ENCODE measurements around the gene DLK2. TPM values are rescaled to one million over a fixed set of nuclear protein-coding genes. Genes with fewer than 3 reads are reported as not detected.

DLK2 gene
- total RNA-seq, 1 experiment from 2014 or later: 0.75 TPM

DNA sequence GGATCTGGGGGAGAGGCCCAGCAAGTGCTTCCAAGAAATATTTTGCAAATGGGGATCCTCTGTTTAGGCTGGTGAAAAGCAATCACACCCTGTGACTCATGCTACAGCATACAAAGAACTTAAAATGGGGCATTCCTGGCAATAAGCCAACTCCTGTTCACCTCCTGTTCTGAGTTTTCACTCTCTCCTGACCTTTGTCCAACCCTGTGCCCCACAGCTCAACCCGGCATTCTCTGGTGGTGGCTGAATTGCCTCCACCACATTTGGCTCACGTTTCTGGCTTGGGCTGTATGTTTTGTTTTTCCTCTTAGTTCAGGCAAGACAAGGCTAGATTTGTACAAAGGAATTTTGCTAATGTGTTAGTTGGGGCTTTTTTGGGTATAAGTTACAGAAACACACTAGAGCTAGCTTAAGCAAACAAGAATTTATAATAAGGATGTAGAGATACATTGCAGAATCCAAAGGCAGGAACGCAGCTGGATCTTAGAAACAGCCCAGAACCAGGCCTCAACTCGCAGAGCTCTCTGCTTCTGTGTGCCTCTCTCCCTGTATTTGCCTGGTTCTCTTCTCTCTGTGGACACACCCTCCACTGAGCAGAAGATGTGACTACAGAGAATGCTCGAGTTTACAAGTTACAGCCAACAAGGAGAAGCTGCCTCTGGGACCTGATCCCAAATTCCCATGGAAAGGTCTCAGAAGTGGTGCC lies 18.6 kb downstream of the DLK2 start:
- BruUV-seq (replicated peaks): no TSS peak
- Histone ChIP-seq H3K27me3 (replicated peaks; ENCODE audit: control insufficient read depth, insufficient read depth, low read length) (no peaks in the 10 kb centered on the region), H3K9me3 (no peaks in the 10 kb centered on the region), H3K4me3 (ENCODE audit: low read depth, low read length) (no peak overlapping the region), H3K4me1 (peaks cover 17% of the 10 kb centered on the region), H3K36me3 (ENCODE audit: control insufficient read depth, insufficient read depth, low read length) (peaks cover 6% of the 10 kb centered on the region; the same call in 1 of the 2 replicates)
- Mint-ChIP-seq H3K27ac (ENCODE audit: unreplicated experiment) (peak overlapping the region; percentile 59), H3K36me3 (ENCODE audit: insufficient read depth, unreplicated experiment) (peaks cover 7% of the 10 kb centered on the region), H3K27me3 (ENCODE audit: insufficient read depth, unreplicated experiment) (no peaks in the 10 kb centered on the region), H3K4me1 (ENCODE audit: low read depth, unreplicated experiment) (peaks cover 15% of the 10 kb centered on the region), H3K9me3 (ENCODE audit: unreplicated experiment) (no peaks in the 10 kb centered on the region), H3K4me3 (ENCODE audit: unreplicated experiment) (peak overlapping the region; percentile 54)
- intact Hi-C loops (cut with micrococcal nuclease; ENCODE audit: unreplicated experiment): loop anchor here (1.0 kb wide), 1 partner anchor 41 kb away; the partner anchor contains the start of gene TJAP1
- ChIA-PET POLR2A (interaction anchor here (0.9 kb wide), 1 partner anchor 37 kb away, joined by 3 read pairs; no protein-coding TSS in a partner anchor), CTCF (interaction anchor here (0.6 to 1.8 kb wide), 5 partner anchors 9 to 180 kb away, joined by 3 to 11 read pairs (median 7); partner anchors contain the start of gene ABCC10)
- DNase-seq: peak; percentile 61 to 78
- TF ChIP-seq, protein P1, sequence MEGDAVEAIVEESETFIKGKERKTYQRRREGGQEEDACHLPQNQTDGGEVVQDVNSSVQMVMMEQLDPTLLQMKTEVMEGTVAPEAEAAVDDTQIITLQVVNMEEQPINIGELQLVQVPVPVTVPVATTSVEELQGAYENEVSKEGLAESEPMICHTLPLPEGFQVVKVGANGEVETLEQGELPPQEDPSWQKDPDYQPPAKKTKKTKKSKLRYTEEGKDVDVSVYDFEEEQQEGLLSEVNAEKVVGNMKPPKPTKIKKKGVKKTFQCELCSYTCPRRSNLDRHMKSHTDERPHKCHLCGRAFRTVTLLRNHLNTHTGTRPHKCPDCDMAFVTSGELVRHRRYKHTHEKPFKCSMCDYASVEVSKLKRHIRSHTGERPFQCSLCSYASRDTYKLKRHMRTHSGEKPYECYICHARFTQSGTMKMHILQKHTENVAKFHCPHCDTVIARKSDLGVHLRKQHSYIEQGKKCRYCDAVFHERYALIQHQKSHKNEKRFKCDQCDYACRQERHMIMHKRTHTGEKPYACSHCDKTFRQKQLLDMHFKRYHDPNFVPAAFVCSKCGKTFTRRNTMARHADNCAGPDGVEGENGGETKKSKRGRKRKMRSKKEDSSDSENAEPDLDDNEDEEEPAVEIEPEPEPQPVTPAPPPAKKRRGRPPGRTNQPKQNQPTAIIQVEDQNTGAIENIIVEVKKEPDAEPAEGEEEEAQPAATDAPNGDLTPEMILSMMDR (IDR thresholded peaks at IDR 0.05; ENCODE audit: insufficient read depth in 1 of 2, low read depth in 1 of 2, low read length in 1 of 2, severe bottlenecking in 1 of 2, unreplicated experiment in 1 of 2): no peak

DNA sequence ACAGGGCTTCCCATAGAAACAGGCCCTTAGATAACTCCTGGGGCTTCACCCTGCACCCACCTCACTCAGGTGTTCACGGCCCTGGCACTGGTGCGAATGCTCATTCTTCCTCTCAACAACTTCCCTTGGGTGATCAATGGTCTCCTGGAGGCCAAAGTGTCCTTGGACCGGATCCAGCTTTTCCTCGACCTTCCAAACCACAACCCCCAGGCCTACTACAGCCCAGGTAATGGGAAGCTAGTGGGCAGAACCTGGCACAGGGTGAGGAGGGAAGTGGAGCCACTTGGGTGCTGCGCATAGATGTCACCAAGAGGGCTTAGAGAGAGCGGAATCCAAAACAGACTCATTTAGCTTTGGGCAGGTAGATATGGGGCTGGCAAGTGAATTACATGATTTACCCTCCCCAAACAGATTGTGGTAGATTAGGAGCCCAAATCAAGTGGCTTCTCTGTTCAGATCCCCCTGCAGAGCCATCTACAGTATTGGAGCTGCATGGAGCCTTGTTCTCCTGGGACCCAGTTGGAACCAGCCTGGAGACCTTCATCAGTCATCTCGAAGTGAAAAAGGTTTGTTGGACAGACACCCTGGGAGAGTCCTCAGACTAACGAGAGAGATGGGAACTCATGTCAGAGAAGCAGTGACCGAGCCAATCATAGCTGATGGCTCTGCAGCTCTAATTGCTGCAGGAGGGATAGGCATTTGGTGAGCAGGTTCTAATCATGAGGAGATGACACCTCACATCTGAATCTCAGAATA lies 19.5 kb downstream of the DLK2 start:
- intact Hi-C loops (cut with micrococcal nuclease; ENCODE audit: unreplicated experiment): loop anchor here (1.0 kb wide), 1 partner anchor 41 kb away; the partner anchor contains the start of gene TJAP1
- TF ChIP-seq, protein P1 (IDR thresholded peaks at IDR 0.05; ENCODE audit: insufficient read depth in 1 of 2, low read depth in 1 of 2, low read length in 1 of 2, severe bottlenecking in 1 of 2, unreplicated experiment in 1 of 2): no peak
- Mint-ChIP-seq H3K9me3 (ENCODE audit: unreplicated experiment) (no peaks in the 10 kb centered on the region), H3K4me3 (ENCODE audit: unreplicated experiment) (no peak overlapping the region), H3K27me3 (ENCODE audit: insufficient read depth, unreplicated experiment) (no peaks in the 10 kb centered on the region), H3K4me1 (ENCODE audit: low read depth, unreplicated experiment) (peaks cover 15% of the 10 kb centered on the region), H3K36me3 (ENCODE audit: insufficient read depth, unreplicated experiment) (peaks cover 9% of the 10 kb centered on the region), H3K27ac (ENCODE audit: unreplicated experiment) (peak overlapping the region; percentile 59)
- DNase-seq: no peak
- POLR2A ChIA-PET: interaction anchor here (0.9 kb wide), 1 partner anchor 36 kb away, joined by 3 read pairs; no protein-coding TSS in a partner anchor
- peaks cover 17% of the 10 kb centered on the region for H3K4me1 ChIP-seq
- no peaks in the 10 kb centered on the region for H3K9me3 ChIP-seq
- H3K36me3 ChIP-seq (ENCODE audit: control insufficient read depth, insufficient read depth, low read length): peaks cover 6% of the 10 kb centered on the region; the same call in 1 of the 2 replicates
- BruUV-seq (replicated peaks): no TSS peak
- no peaks in the 10 kb centered on the region for H3K27me3 ChIP-seq (replicated peaks; ENCODE audit: control insufficient read depth, insufficient read depth, low read length)
- H3K4me3 ChIP-seq (ENCODE audit: low read depth, low read length): no peak overlapping the region
- CTCF ChIA-PET: interaction anchor here (1.5 to 1.8 kb wide), 3 partner anchors 9 to 49 kb away, joined by 7 to 11 read pairs (median 9); partner anchors contain the start of gene ABCC10

DNA sequence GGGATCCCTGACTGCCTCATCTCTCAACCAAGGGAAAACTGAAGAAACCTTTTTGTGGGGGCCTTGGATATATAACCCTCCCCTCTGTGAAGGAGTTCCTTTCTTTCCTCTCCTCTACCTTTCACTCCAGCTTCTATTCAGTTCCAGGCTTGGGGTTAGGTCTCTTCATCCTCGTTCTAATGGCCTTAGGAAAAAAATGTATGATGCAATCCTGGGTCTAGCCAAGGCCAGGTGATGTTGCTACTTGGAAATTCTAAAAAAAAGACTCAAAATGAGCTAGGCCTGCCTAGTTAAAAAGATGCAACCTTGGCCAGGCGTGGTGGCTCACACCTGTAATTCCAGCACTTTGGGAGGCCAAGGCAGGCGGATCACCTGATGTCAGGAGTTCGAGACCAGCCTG lies 20.4 kb downstream of the DLK2 start:
- intact Hi-C loops (cut with micrococcal nuclease; ENCODE audit: unreplicated experiment): no loop called here
- Mint-ChIP-seq H3K36me3 (ENCODE audit: insufficient read depth, unreplicated experiment) (peaks cover 4% of the 10 kb centered on the region), H3K27ac (ENCODE audit: unreplicated experiment) (no peak overlapping the region), H3K4me3 (ENCODE audit: unreplicated experiment) (no peak overlapping the region), H3K27me3 (ENCODE audit: insufficient read depth, unreplicated experiment) (no peaks in the 10 kb centered on the region), H3K4me1 (ENCODE audit: low read depth, unreplicated experiment) (peaks cover 15% of the 10 kb centered on the region), H3K9me3 (ENCODE audit: unreplicated experiment) (no peaks in the 10 kb centered on the region)
- no TSS peak for BruUV-seq (replicated peaks)
- Histone ChIP-seq H3K36me3 (ENCODE audit: control insufficient read depth, insufficient read depth, low read length) (peaks cover 6% of the 10 kb centered on the region; the same call in 1 of the 2 replicates), H3K4me3 (ENCODE audit: low read depth, low read length) (no peak overlapping the region), H3K27me3 (replicated peaks; ENCODE audit: control insufficient read depth, insufficient read depth, low read length) (no peaks in the 10 kb centered on the region), H3K9me3 (no peaks in the 10 kb centered on the region), H3K4me1 (peaks cover 17% of the 10 kb centered on the region)
- ChIA-PET CTCF (no interaction called here), POLR2A (no interaction called here)
- DNase-seq: no peak
- TF ChIP-seq, protein P1 (IDR thresholded peaks at IDR 0.05; ENCODE audit: insufficient read depth in 1 of 2, low read depth in 1 of 2, low read length in 1 of 2, severe bottlenecking in 1 of 2, unreplicated experiment in 1 of 2): no peak
